ENCODE measurements around the gene CAB39. TPM values are rescaled to one million over a fixed set of nuclear protein-coding genes. Genes with fewer than 3 reads are reported as not detected.
A peak's percentile ranks its signal among the peaks of the same experiment; 100 is the strongest.

CAB39 gene
- total RNA-seq, 1 experiment from 2014 or later: 39.9 TPM

DNA sequence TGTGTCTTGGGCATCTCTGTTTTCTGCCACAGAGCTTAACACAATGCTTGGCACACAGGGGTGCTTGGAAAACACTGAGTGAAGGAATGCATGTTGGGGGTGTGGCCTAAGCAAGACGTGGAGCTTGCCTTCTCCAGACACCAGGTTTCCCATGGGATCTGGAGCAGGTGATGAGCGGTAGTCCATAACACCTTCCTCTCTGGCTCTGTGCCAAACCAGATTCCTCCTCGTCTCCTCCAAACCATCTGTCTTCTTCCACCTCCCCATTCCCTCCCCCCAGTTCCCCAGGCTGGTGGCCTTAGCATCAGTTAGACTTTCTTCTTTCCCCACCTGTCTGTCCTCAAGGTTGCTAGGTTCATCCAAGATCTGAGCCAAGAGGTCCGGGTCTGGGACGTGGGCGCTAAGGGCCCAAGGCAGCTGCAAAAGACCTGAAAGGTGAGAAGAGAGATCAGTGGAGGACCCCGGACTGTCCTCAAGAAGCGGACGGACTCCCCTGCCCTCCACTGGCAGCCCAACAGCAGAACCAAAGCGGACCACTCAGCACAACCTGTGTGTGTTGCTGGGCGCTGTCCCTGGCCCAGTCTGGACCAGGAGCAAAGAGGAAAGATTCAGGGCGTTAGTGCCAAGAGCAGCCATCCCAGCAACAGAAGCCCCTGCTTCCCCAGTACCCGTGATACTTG lies 150.9 kb downstream of the CAB39 start:
- no TSS peak for BruUV-seq (replicated peaks)
- POLR2A ChIA-PET: no interaction called here
- Histone ChIP-seq H3K36me3 (ENCODE audit: control insufficient read depth, insufficient read depth, low read length) (peaks cover 3% of the 10 kb centered on the region; the same call in 1 of the 2 replicates), H3K27ac (ENCODE audit: low read length) (no peak overlapping the region), H3K27me3 (ENCODE audit: control insufficient read depth, insufficient read depth, low read length) (peaks cover 6% of the 10 kb centered on the region), H3K4me3 (ENCODE audit: low read depth in 2 of 2, low read length in 2 of 2) (no peak overlapping the region), H3K9me3 (ENCODE audit: control insufficient read depth, insufficient read depth, low read depth, low read length) (no peaks in the 10 kb centered on the region), H3K4me1 (ENCODE audit: control insufficient read depth, insufficient read depth, low read length) (peaks cover 29% of the 10 kb centered on the region)
- intact Hi-C loops (cut with micrococcal nuclease; ENCODE audit: unreplicated experiment): no loop called here
- TF ChIP-seq CTCF (IDR thresholded peaks at IDR 0.05) (no peak), SIN3A (IDR thresholded peaks at IDR 0.05; ENCODE audit: borderline replicate concordance, insufficient read depth, low read depth, low read length) (no peak), POLR2AphosphoS5 (IDR thresholded peaks at IDR 0.05; ENCODE audit: low read depth, low read length) (no peak), TCF7L2 (IDR thresholded peaks at IDR 0.05; ENCODE audit: low read depth, low read length) (no peak)
- TF ChIP-seq, protein P1, sequence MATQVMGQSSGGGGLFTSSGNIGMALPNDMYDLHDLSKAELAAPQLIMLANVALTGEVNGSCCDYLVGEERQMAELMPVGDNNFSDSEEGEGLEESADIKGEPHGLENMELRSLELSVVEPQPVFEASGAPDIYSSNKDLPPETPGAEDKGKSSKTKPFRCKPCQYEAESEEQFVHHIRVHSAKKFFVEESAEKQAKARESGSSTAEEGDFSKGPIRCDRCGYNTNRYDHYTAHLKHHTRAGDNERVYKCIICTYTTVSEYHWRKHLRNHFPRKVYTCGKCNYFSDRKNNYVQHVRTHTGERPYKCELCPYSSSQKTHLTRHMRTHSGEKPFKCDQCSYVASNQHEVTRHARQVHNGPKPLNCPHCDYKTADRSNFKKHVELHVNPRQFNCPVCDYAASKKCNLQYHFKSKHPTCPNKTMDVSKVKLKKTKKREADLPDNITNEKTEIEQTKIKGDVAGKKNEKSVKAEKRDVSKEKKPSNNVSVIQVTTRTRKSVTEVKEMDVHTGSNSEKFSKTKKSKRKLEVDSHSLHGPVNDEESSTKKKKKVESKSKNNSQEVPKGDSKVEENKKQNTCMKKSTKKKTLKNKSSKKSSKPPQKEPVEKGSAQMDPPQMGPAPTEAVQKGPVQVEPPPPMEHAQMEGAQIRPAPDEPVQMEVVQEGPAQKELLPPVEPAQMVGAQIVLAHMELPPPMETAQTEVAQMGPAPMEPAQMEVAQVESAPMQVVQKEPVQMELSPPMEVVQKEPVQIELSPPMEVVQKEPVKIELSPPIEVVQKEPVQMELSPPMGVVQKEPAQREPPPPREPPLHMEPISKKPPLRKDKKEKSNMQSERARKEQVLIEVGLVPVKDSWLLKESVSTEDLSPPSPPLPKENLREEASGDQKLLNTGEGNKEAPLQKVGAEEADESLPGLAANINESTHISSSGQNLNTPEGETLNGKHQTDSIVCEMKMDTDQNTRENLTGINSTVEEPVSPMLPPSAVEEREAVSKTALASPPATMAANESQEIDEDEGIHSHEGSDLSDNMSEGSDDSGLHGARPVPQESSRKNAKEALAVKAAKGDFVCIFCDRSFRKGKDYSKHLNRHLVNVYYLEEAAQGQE (IDR thresholded peaks at IDR 0.05; ENCODE audit: insufficient read depth in 1 of 2, low read depth in 2 of 2, low read length in 1 of 2): no peak
- in situ Hi-C loops (cut with HindIII; ENCODE audit: low pct_unique_long_range_greater_than_20kb, low sequenced_read_pairs): no loop called here
- DNase-seq (ENCODE audit: low read depth, low spot score) (no peak), ATAC-seq (no peak)
- CTCF ChIA-PET: no interaction called here

DNA sequence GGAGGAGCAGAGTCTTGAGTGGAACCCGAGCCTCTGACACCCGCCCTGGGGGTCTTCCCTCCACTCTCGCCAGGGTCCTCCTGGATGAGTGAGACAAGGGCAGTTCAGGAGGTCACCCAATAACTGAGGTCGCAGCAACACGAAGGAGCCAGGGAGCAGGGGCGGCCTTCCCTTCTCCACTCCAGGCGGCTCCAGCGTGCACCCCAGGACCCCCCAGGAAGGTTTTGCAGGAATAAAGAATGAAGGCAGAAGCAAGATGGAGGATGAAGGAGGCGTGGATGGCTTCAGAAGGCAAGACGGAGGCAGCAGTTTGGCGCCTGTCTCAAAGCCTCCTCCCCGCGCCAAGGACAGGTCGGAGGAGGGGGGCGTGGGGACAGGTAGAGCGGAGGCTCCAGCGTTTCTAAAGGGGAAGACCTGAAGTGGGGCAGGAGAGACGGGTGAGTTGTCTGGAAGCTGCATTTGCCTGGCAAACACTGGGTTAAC lies 151.5 kb downstream of the CAB39 start:
- TF ChIP-seq POLR2AphosphoS5 (IDR thresholded peaks at IDR 0.05; ENCODE audit: low read depth, low read length) (no peak), TCF7L2 (IDR thresholded peaks at IDR 0.05; ENCODE audit: low read depth, low read length) (no peak), SIN3A (IDR thresholded peaks at IDR 0.05; ENCODE audit: borderline replicate concordance, insufficient read depth, low read depth, low read length) (no peak), CTCF (IDR thresholded peaks at IDR 0.05) (no peak)
- TF ChIP-seq, protein P1 (IDR thresholded peaks at IDR 0.05; ENCODE audit: insufficient read depth in 1 of 2, low read depth in 2 of 2, low read length in 1 of 2): no peak
- intact Hi-C loops (cut with micrococcal nuclease; ENCODE audit: unreplicated experiment): no loop called here
- no TSS peak for BruUV-seq (replicated peaks)
- Histone ChIP-seq H3K4me1 (ENCODE audit: control insufficient read depth, insufficient read depth, low read length) (peaks cover 35% of the 10 kb centered on the region), H3K27me3 (ENCODE audit: control insufficient read depth, insufficient read depth, low read length) (no peaks in the 10 kb centered on the region), H3K4me3 (ENCODE audit: low read depth in 2 of 2, low read length in 2 of 2) (peak overlapping the region; percentile 77 to 81), H3K36me3 (ENCODE audit: control insufficient read depth, insufficient read depth, low read length) (peaks cover 3% of the 10 kb centered on the region; the same call in 1 of the 2 replicates), H3K9me3 (ENCODE audit: control insufficient read depth, insufficient read depth, low read depth, low read length) (no peaks in the 10 kb centered on the region), H3K27ac (ENCODE audit: low read length) (peak overlapping the region; percentile 74)
- POLR2A ChIA-PET: interaction anchor here (0.7 kb wide), 1 partner anchor 16 kb away, joined by 3 read pairs; no protein-coding TSS in a partner anchor
- CTCF ChIA-PET: no interaction called here
- ATAC-seq: no peak
- in situ Hi-C loops (cut with HindIII; ENCODE audit: low pct_unique_long_range_greater_than_20kb, low sequenced_read_pairs): no loop called here
- DNase-seq (ENCODE audit: low read depth, low spot score): no peak
